IgD-negative memory B cell (primary cell): ENCODE data around the gene ZNF543. TPM values are rescaled to one million over a fixed set of nuclear protein-coding genes. Genes with fewer than 3 reads are reported as not detected.
"Not testable (repeated sequence)": the region's sequence is repeated elsewhere in the genome, so short reads cannot be mapped to it uniquely, and the experiment has no call there.

Experiments used
- H3K27ac Mint-ChIP-seq, 3 donors: one replicate each; pipeline ENCODE4 v1.8.0; 2020 to 2022; ENCODE audit warnings: mild to moderate bottlenecking in 3 of 3, mixed read lengths in 3 of 3, moderate library complexity in 1 of 3
- H3K27me3 Mint-ChIP-seq: one replicate; pipeline ENCODE4 v1.8.0; 2021; ENCODE audit warnings: mixed read lengths
- H3K36me3 Mint-ChIP-seq: one replicate; pipeline ENCODE4 v1.8.0; 2020; ENCODE audit warnings: mild to moderate bottlenecking, mixed read lengths
- H3K4me1 Mint-ChIP-seq, 3 donors: one replicate each; pipeline ENCODE4 v1.8.0; 2020 to 2022; ENCODE audit warnings: mixed read lengths in 3 of 3, mild to moderate bottlenecking in 1 of 3
- H3K4me3 Mint-ChIP-seq, 4 donors: one replicate each; pipeline ENCODE4 v1.8.0; 2020 to 2022; ENCODE audit warnings: mild to moderate bottlenecking in 4 of 4, mixed read lengths in 4 of 4, moderate library complexity in 3 of 4
- H3K9me3 Mint-ChIP-seq, 3 donors: one replicate each; pipeline ENCODE4 v1.8.0; 2020 to 2021; ENCODE audit warnings: mixed read lengths in 3 of 3, mild to moderate bottlenecking in 1 of 3
- polyA plus RNA-seq: library from polyadenylated mRNA; unstranded; fragments of 300-500 nt; fragmentation: Illumina TruSeq; gene quantifications from one replicate; pipeline ENCODE4 v1.2.3, GENCODE V29; 2021

The ZNF543 gene
- 7.3 TPM for polyA plus RNA-seq

DNA sequence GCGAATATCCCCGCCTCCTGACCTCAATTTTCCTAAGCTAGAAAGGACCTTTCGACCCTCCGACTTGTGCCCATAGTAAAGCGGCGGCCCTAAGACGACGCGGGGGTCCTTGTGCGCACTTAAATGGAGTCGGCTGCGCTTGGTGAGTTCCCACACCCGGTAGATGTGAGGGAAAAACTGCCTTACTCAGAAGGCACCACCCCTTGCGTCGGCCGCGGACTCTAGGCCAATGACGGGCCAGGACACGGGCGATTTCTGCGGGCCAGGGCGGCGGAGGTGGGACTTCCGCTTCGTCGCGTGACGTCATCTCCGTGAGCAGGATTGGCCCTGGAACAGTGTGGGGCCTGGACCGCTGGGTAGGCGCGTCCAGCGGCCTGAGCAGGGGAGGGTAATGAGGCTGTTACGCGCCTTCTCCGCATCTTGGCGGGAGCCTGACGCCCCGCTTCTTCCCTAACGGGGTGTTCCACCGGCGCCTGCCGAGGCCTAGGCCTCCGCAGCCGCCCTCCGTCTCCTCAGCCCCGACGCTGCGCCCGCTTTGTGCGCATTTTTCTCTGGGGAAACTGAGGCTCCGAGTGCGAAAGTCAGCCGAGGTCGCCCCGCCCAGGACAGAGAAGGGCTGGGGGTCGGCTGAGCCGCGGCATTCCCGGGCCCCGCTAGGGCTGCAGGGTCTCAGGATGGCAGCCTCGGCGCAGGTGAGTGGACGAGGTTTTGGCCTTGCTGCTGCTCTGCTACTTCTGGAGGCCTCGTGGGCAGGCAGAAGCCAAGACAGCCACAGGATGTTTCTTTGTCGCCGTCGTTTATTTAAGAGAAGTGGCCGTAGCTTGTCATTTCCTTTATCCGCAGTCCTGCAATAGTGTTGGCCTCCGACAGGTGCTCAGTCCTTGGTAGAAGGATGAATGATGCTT lies at the start of gene ZNF543:
Gene ZNF543 (plus strand): TSS at position 293 of the 905 bp plus-strand sequence. CDS start 382 bp downstream, at position 675.
- Mint-ChIP-seq H3K27me3 (no peaks in the 10 kb centered on the region), H3K4me3 (peak within 1 kb of the TSS; percentile 93 to 98 (median 96)), H3K4me1 (peaks cover 17 to 28% (median 21%) of the 10 kb centered on the region in 3 donors), H3K27ac (peak within 1 kb of the TSS; percentile 81 to 99 (median 97)), H3K36me3 (peaks cover 12% of the 10 kb centered on the region), H3K9me3 (peaks cover 2 to 7% (median 5%) of the 10 kb centered on the region in 3 donors)

GRCh38 chr19:57271280-57271679 lies 49.0 kb upstream of the ZNF543 start:
- Mint-ChIP-seq H3K36me3 (peaks cover 16% of the 10 kb centered on the region), H3K9me3 (peaks cover 0 to 2% (median 2%) of the 10 kb centered on the region in 3 donors), H3K27me3 (no peaks in the 10 kb centered on the region), H3K4me3 (no peak overlapping the region), H3K4me1 (peaks cover 22 to 32% (median 25%) of the 10 kb centered on the region in 3 donors), H3K27ac (no peak overlapping the region)

DNA sequence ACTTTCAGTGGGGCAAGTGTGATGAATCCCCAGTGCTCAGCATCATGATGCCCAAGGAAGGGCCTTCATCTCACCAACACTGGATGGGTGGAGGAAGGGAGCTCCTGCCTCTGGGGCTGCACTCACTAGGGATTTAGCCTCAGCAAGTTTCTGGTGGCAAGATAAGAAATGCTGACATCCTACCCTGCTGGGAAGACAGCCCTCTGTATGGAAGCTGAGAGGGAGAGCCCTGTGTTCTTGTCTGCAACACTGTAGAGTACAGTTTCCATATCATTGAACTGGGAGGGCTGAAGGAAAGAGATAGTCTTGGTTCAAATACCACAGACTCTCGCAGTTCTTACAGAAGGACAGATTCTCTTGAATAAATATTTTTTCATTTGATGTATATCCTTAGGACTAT lies 47.3 kb upstream of the ZNF543 start:
- no peaks in the 10 kb centered on the region for H3K27me3 Mint-ChIP-seq
- peaks cover 0 to 2% (median 0%) of the 10 kb centered on the region in 3 donors for H3K9me3 Mint-ChIP-seq
- H3K36me3 Mint-ChIP-seq = peaks cover 10% of the 10 kb centered on the region
- peaks cover 16 to 26% (median 18%) of the 10 kb centered on the region in 3 donors for H3K4me1 Mint-ChIP-seq
- H3K4me3 Mint-ChIP-seq = no peak overlapping the region
- H3K27ac Mint-ChIP-seq = peak overlapping the region in 1 of 3 donors; percentile 23

DNA sequence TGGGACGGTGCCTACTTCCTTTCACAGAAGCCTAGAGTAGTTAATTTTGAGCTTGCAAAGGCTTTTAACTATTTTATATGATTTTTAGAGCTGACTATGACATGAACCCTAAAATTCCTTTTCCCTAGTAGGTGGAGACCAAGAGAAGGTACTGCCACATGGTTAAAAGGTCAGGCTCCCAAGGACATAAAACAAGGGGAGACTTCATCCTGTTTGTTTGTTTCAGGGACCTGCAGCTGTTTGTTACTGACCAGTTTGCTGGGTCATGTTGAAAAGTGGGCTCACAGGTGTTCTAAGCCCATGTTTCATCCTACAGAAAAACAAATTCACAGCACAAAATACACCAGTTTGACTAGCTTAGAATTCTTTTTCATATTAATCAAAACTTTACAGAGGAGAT lies 43.8 kb upstream of the ZNF543 start:
- peaks cover 0 to 2% (median 0%) of the 10 kb centered on the region in 3 donors for H3K9me3 Mint-ChIP-seq

DNA sequence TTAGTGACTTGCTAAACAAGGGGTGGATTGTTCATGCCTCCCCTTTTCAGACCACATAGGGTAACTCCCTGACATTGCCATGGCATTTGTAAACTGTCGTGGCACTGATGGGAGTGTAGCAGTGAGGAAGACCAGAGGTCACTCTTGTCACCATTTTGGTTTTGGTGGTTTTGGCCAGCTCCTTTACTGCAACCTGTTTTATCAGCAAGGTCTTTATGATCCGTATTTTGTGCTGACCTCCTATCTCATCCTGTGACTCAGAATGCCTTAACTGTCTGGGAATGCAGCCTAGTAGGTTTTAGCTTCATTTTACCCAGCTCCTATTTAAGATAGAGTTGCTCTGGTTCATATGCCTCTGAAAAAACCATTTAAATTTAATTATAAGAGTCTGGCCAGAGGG lies 41.8 kb upstream of the ZNF543 start:
- not testable (repeated sequence) for H3K36me3 Mint-ChIP-seq, H3K9me3 Mint-ChIP-seq, H3K27ac Mint-ChIP-seq, H3K27me3 Mint-ChIP-seq
- Mint-ChIP-seq H3K4me3 (peak overlapping the region in 1 of 4 donors; percentile 65), H3K4me1 (peaks cover 15 to 27% (median 22%) of the 10 kb centered on the region in 3 donors)

More for the DNA sequence above, 43.8 kb upstream of the ZNF543 start:
- Mint-ChIP-seq H3K4me3 (no peak overlapping the region), H3K4me1 (peaks cover 7 to 15% (median 15%) of the 10 kb centered on the region in 3 donors), H3K27me3 (no peaks in the 10 kb centered on the region), H3K27ac (no peak overlapping the region), H3K36me3 (peaks cover 10% of the 10 kb centered on the region)

- no peak overlapping the region for H3K27ac Mint-ChIP-seq
- H3K36me3 Mint-ChIP-seq = peaks cover 2% of the 10 kb centered on the region
- no peaks in the 10 kb centered on the region for H3K27me3 Mint-ChIP-seq
- no peak overlapping the region for H3K4me3 Mint-ChIP-seq
- peaks cover 15 to 26% (median 21%) of the 10 kb centered on the region in 3 donors for H3K4me1 Mint-ChIP-seq
- no peaks in the 10 kb centered on the region for H3K9me3 Mint-ChIP-seq
These were observed 40.7 kb upstream of the ZNF543 start for GRCh38 chr19:57279418-57280164.

DNA sequence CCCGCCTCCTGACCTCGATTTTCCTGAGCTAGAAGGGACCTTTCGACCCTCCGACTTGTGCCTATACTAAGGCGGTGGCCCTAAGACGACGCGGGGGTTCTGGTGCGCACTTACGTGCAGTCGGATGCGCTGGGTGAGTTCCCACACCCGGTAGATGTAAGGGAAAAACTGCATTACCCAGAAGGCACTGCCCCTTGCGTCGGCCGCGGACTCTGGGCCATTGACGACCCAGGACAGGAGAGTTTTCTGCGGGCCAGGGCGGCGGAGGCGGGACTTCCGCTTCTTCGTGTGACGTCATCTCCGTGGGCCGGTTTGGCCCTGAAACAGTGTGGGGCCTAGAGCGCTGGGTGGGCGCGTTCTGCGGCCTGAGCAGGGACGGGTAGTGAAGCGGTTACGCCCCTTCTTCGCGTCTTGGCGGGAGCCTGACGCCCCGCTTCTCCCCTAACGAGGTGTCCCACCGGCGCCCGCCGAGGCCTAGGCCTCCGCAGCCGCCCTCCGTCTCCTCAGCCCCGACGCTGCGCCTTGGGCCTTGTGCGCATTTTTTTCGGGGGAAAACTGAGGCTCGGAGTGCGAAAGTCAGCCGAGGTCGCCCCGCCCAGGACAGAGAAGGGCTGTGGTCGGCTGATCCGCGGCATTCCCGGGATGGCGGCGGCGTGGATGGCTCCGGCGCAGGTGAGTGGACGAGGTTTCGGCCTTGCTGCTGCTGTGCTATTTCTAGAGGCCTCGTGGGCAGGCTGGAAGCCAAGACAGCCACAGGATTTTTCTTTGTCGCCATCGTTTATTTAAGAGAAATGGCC lies 39.9 kb upstream of the ZNF543 start, which contains the start of gene ZNF460:
Gene ZNF460 (plus strand): TSS at position 321 of the 797 bp plus-strand sequence. CDS start 322 bp downstream, at position 643.
- H3K27me3 Mint-ChIP-seq = no peaks in the 10 kb centered on the region
- H3K9me3 Mint-ChIP-seq = no peaks in the 10 kb centered on the region
- peaks cover 18 to 26% (median 23%) of the 10 kb centered on the region in 3 donors for H3K4me1 Mint-ChIP-seq
- no peak within 1 kb of the TSS for H3K27ac Mint-ChIP-seq
- peaks cover 2% of the 10 kb centered on the region for H3K36me3 Mint-ChIP-seq
- H3K4me3 Mint-ChIP-seq = no peak within 1 kb of the TSS

DNA sequence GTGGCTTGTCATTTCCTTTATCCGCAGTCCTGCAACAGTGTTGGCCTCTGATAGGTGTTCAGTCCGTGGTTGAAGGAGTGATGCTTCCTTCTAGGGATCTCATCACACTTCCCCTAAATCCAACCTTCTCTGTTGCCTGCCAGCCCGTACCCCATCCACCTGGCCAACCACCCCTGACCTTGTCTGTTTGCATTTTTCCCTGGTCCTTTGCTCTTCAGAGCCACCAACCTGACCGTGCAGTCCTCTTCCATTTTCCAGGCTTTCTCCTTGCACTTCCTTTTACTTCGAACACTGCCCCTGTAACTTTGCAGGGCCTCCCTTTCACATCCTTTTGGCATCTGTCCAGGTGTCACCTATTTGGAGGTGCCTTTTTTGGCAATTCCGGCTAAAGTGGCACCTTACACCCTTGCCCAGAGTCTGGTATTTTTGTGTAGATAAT lies 39.3 kb upstream of the ZNF543 start:
- Mint-ChIP-seq H3K4me1 (peaks cover 20 to 26% (median 24%) of the 10 kb centered on the region in 3 donors), H3K36me3 (no peaks in the 10 kb centered on the region)

DNA sequence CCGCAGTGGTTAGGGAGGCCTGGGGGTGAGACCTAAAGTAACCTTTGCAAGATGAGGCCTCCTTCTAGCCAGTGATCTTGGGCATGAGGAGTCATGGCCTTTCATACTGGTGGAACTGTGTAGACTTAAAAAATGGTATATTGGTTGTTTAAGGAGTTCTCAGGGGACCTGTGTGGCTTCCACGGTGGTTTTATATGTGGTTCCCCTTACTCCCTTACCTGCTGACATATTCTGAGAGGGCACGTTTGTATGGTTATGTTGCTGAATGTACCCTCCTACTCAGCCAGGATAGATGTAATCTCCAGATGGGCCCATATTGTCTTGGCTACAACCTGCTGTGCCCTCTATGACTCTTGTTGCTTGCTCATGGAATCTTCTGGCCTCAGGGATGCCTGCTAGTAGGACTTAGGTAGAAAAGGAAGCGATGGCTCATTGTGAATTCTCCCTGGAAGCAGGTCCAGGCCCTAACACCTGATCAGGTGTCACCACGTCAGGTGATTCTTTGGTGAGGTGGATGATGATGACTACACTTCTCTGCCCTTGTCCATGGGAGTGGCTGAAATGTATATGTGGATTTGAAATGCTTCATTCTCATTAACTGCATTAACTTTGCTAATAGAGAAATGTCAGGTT lies 38.1 kb upstream of the ZNF543 start:
- peaks cover 26 to 28% (median 27%) of the 10 kb centered on the region in 3 donors for H3K4me1 Mint-ChIP-seq
- peak overlapping the region in 2 of 3 donors; percentile 76 to 83 for H3K27ac Mint-ChIP-seq
- H3K36me3 Mint-ChIP-seq = peaks cover 2% of the 10 kb centered on the region
- peak overlapping the region in 2 of 4 donors; percentile 71 to 90 for H3K4me3 Mint-ChIP-seq
- H3K27me3 Mint-ChIP-seq = no peaks in the 10 kb centered on the region
- H3K9me3 Mint-ChIP-seq = peaks cover 0 to 3% (median 0%) of the 10 kb centered on the region in 3 donors

More for the DNA sequence above, 39.3 kb upstream of the ZNF543 start:
- Mint-ChIP-seq H3K27me3 (no peaks in the 10 kb centered on the region), H3K4me3 (no peak overlapping the region), H3K27ac (no peak overlapping the region), H3K9me3 (no peaks in the 10 kb centered on the region)

GRCh38 chr19:57288373-57288772 lies 31.9 kb upstream of the ZNF543 start:
- Mint-ChIP-seq H3K9me3 (peaks cover 5 to 16% (median 6%) of the 10 kb centered on the region in 3 donors), H3K36me3 (peaks cover 32% of the 10 kb centered on the region)

DNA sequence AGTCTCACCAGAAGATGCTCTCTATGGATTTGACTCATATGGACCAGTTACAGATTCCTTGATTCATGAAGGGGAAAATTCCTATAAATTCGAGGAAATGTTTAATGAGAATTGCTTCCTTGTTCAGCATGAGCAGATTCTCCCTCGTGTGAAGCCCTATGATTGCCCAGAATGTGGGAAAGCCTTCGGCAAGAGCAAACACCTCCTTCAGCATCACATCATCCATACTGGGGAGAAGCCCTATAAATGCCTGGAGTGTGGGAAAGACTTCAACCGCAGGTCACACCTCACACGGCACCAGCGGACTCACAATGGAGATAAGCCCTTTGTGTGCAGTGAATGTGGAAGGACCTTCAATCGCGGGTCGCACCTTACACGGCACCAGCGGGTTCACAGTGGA lies 29.3 kb upstream of the ZNF543 start:
- Mint-ChIP-seq H3K27ac (no peak overlapping the region), H3K27me3 (no peaks in the 10 kb centered on the region), H3K9me3 (peaks cover 5 to 32% (median 13%) of the 10 kb centered on the region in 3 donors), H3K36me3 (peaks cover 41% of the 10 kb centered on the region), H3K4me1 (peaks cover 3 to 24% (median 13%) of the 10 kb centered on the region in 3 donors), H3K4me3 (no peak overlapping the region)

More at GRCh38 chr19:57288373-57288772, 31.9 kb upstream of the ZNF543 start:
- Mint-ChIP-seq H3K27ac (peak overlapping the region in 1 of 3 donors; percentile 53), H3K4me3 (peak overlapping the region in 1 of 4 donors; percentile 35), H3K27me3 (no peaks in the 10 kb centered on the region), H3K4me1 (peaks cover 5 to 24% (median 15%) of the 10 kb centered on the region in 3 donors)

- H3K36me3 Mint-ChIP-seq = peaks cover 39% of the 10 kb centered on the region
- H3K27ac Mint-ChIP-seq = no peak overlapping the region
- H3K4me1 Mint-ChIP-seq = peaks cover 3 to 21% (median 11%) of the 10 kb centered on the region in 3 donors
- H3K9me3 Mint-ChIP-seq = peaks cover 5 to 32% (median 11%) of the 10 kb centered on the region in 3 donors
- H3K27me3 Mint-ChIP-seq = no peaks in the 10 kb centered on the region
- H3K4me3 Mint-ChIP-seq = no peak overlapping the region
These were observed 27.7 kb upstream of the ZNF543 start for GRCh38 chr19:57292547-57292946.

GRCh38 chr19:57293719-57294118 lies 26.6 kb upstream of the ZNF543 start:
- Mint-ChIP-seq H3K9me3 (peaks cover 5 to 32% (median 11%) of the 10 kb centered on the region in 3 donors), H3K4me1 (peaks cover 6 to 17% (median 8%) of the 10 kb centered on the region in 3 donors), H3K27me3 (no peaks in the 10 kb centered on the region), H3K4me3 (no peak overlapping the region), H3K27ac (no peak overlapping the region), H3K36me3 (peaks cover 38% of the 10 kb centered on the region)
